ENCODE measurements around the gene EP300.

EP300 gene

GRCh38 chr22:41204992-41205900 lies 112.9 kb downstream of the EP300 start, which contains the start of gene L3MBTL2:
L3MBTL2 (plus strand) TSS chr22:41205312; CDS start chr22:41205363, 51 bp downstream.
- no peaks in the 10 kb centered on the region for H3K9me3 Mint-ChIP-seq
- H3K4me3 Mint-ChIP-seq: peak within 1 kb of the TSS; percentile 84 to 90
- ATAC-seq (peak; percentile 100), DNase-seq (peak; percentile 96 to 98)
- peak within 1 kb of the TSS; percentile 88 to 95 for H3K27ac Mint-ChIP-seq
- H3K4me1 Mint-ChIP-seq: peaks cover 47% of the 10 kb centered on the region
- H3K27me3 Mint-ChIP-seq: peaks cover 12% of the 10 kb centered on the region

GRCh38 chr22:41206719-41207118 lies 114.3 kb downstream of the EP300 start:
- Mint-ChIP-seq H3K9me3 (no peaks in the 10 kb centered on the region), H3K4me1 (peaks cover 47% of the 10 kb centered on the region), H3K4me3 (peak overlapping the region; percentile 31 to 84), H3K27me3 (peaks cover 12% of the 10 kb centered on the region), H3K27ac (peak overlapping the region in 1 of 2 donors; percentile 15)
- no peak for DNase-seq
- no peak for ATAC-seq

- ATAC-seq (no peak), DNase-seq (no peak)
- Mint-ChIP-seq H3K4me1 (peaks cover 29% of the 10 kb centered on the region), H3K27ac (no peak overlapping the region), H3K9me3 (no peaks in the 10 kb centered on the region), H3K4me3 (peak overlapping the region in 1 of 2 donors; percentile 76), H3K27me3 (no peaks in the 10 kb centered on the region)
Measured at GRCh38 chr22:41215409-41215808, 123.0 kb downstream of the EP300 start.

GRCh38 chr22:41215926-41216325 lies 123.5 kb downstream of the EP300 start:
- Mint-ChIP-seq H3K27me3 (no peaks in the 10 kb centered on the region), H3K4me1 (peaks cover 29% of the 10 kb centered on the region), H3K9me3 (no peaks in the 10 kb centered on the region), H3K4me3 (peak overlapping the region; percentile 76 to 82), H3K27ac (peak overlapping the region in 1 of 2 donors; percentile 74)
- no peak for DNase-seq
- no peak for ATAC-seq

DNA sequence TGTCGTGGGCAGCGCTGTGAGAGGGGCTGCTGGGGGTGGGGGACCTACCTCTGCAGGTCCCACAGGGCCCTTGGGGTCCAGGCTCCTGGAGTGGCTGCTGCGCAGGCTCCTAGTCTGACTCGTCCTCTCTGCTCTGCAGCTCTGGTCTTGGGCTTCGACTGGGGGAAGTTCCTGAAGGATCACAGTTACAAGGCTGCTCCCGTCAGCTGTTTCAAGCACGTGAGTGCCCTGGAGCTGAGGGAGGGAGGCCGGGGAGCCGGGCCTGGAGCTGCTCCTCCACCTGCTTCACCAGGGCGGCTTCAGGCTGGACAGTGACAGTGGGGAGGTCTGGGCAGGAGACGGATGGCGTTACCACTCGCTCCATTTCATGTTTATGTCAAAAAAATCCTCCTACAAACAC lies 124.6 kb downstream of the EP300 start:
- no peaks in the 10 kb centered on the region for H3K27me3 Mint-ChIP-seq
- peak overlapping the region; percentile 76 to 82 for H3K4me3 Mint-ChIP-seq
- peak overlapping the region; percentile 99 for H3K27ac Mint-ChIP-seq
- no peaks in the 10 kb centered on the region for H3K9me3 Mint-ChIP-seq
- no peak for ATAC-seq
- peaks cover 29% of the 10 kb centered on the region for H3K4me1 Mint-ChIP-seq
- no peak for DNase-seq

GRCh38 chr22:41217553-41218157 lies 125.3 kb downstream of the EP300 start:
- Mint-ChIP-seq H3K9me3 (no peaks in the 10 kb centered on the region), H3K4me3 (peak overlapping the region; percentile 76 to 82), H3K4me1 (peaks cover 29% of the 10 kb centered on the region), H3K27ac (peak overlapping the region; percentile 99), H3K27me3 (no peaks in the 10 kb centered on the region)
- ATAC-seq: peak; percentile 98
- peak; percentile 52 to 76 for DNase-seq

- Mint-ChIP-seq H3K27ac (peak overlapping the region in 1 of 2 donors; percentile 85), H3K4me3 (no peak overlapping the region), H3K4me1 (peaks cover 3% of the 10 kb centered on the region), H3K9me3 (no peaks in the 10 kb centered on the region), H3K27me3 (no peaks in the 10 kb centered on the region)
- DNase-seq: no peak
- ATAC-seq: no peak
Measured at GRCh38 chr22:41222846-41223507, 130.6 kb downstream of the EP300 start.

DNA sequence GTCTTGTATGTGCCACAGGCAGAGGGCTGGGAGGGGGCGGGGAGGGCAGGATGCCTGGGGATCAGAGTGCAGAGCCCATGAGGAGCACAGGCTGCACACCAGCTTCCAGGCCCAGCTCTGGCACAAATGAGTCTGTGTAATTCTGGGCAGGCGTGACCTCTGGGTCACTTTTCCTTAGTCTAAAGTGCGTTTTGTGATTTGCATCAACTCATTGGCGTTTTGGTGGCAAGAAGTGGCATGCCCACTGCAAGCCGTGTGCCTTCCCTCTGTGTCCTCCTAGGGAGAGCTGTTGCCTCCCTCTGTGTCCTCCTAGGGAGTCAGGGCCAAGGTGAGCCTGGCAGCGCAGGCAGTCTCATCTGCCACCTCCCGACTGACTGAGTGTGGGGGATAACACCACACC lies 131.1 kb downstream of the EP300 start:
- peak overlapping the region in 1 of 2 donors; percentile 85 for H3K27ac Mint-ChIP-seq
- no peaks in the 10 kb centered on the region for H3K9me3 Mint-ChIP-seq
- no peaks in the 10 kb centered on the region for H3K4me1 Mint-ChIP-seq
- H3K27me3 Mint-ChIP-seq: no peaks in the 10 kb centered on the region
- no peak for DNase-seq
- ATAC-seq: no peak
- no peak overlapping the region for H3K4me3 Mint-ChIP-seq

DNA sequence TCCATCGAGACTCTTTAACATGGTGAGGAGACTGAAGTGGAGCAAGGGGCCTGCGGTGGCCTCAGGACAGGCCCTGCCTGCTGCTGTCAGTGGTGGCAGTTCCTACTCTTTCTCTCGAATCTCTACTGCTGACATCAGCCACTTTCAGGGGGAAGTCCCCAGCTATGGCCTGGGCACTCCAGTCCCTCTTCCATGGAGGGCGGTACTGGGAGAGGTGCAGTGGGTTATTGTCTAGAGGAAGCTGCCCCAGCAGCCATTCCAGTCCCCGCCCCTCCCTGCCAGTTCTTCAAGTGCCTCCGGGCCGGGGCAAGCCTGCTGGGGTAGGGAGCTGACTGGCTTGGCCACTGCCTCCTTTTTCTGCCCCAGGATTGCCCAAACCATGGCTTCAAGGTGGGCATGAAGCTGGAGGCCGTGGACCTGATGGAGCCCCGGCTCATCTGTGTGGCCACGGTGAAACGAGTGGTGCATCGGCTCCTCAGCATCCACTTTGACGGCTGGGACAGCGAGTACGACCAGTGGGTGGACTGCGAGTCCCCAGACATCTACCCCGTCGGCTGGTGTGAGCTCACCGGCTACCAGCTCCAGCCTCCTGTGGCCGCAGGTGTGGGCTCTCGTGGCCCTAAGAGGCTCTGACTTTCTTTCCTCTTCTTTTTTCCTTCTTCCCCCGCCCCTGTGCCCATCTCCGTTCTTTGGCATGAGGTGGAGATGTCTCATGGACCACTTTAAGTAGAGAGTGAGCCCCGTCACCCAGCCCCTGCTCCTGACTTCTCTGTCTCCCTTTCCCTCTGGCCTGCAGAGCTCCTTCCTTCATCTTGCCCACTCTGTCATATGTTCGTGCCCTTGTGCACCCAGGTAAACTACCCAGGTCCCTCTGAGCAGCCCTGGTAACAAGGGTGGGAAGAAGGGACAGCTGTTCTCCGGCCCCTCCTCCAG lies 134.6 kb downstream of the EP300 start:
- Mint-ChIP-seq H3K4me1 (no peaks in the 10 kb centered on the region), H3K4me3 (no peak overlapping the region), H3K9me3 (no peaks in the 10 kb centered on the region), H3K27me3 (no peaks in the 10 kb centered on the region), H3K27ac (peak overlapping the region in 1 of 2 donors; percentile 37)
- ATAC-seq: no peak
- DNase-seq: no peak

GRCh38 chr22:41229215-41229614 lies 136.8 kb downstream of the EP300 start:
- ATAC-seq (no peak), DNase-seq (no peak)
- no peaks in the 10 kb centered on the region for H3K27me3 Mint-ChIP-seq
- H3K27ac Mint-ChIP-seq: no peak overlapping the region
- no peaks in the 10 kb centered on the region for H3K9me3 Mint-ChIP-seq
- H3K4me1 Mint-ChIP-seq: no peaks in the 10 kb centered on the region
- H3K4me3 Mint-ChIP-seq: no peak overlapping the region
